ENCODE results near the gene GCC2.

The GCC2 gene

GRCh38 chr2:108409768-108410167, 39.2 kb upstream of the GCC2 start:
- no peak for TF ChIP-seq CTCF (conservative IDR thresholded peaks at IDR 0.05)
- H3K27ac ChIP-seq, result no peak overlapping the region

GRCh38 chr2:108412995-108413710, 35.9 kb upstream of the GCC2 start:
- TF ChIP-seq CTCF (conservative IDR thresholded peaks at IDR 0.05), result no peak
- H3K27ac ChIP-seq, result no peak overlapping the region

- no peak for TF ChIP-seq CTCF (conservative IDR thresholded peaks at IDR 0.05)
Measured at GRCh38 chr2:108413711-108414095, 35.3 kb upstream of the GCC2 start.

GRCh38 chr2:108414256-108414876, 34.6 kb upstream of the GCC2 start:
- no peak overlapping the region for H3K27ac ChIP-seq
- TF ChIP-seq CTCF (conservative IDR thresholded peaks at IDR 0.05), result no peak

More at GRCh38 chr2:108413711-108414095, 35.3 kb upstream of the GCC2 start:
- no peak overlapping the region for H3K27ac ChIP-seq

- no peak overlapping the region for H3K27ac ChIP-seq
- no peak for TF ChIP-seq CTCF (conservative IDR thresholded peaks at IDR 0.05)
Measured at GRCh38 chr2:108414945-108415344, 34.1 kb upstream of the GCC2 start.

GRCh38 chr2:108417254-108417653, 31.8 kb upstream of the GCC2 start:
- TF ChIP-seq CTCF (conservative IDR thresholded peaks at IDR 0.05), result no peak
- no peak overlapping the region for H3K27ac ChIP-seq

- TF ChIP-seq CTCF (conservative IDR thresholded peaks at IDR 0.05), result no peak
Measured at GRCh38 chr2:108418416-108418815, 30.6 kb upstream of the GCC2 start.

More at GRCh38 chr2:108418416-108418815, 30.6 kb upstream of the GCC2 start:
- H3K27ac ChIP-seq, result no peak overlapping the region

All from VCaP (cell line).